Breast epithelium (tissue), 3 donors: Measurements from ENCODE around the gene TAF11L6.
"Not testable (repeated sequence)": the region's sequence is repeated elsewhere in the genome, so short reads cannot be mapped to it uniquely, and the experiment has no call there.

ENCODE experiments used
- CTCF ChIP-seq, 3 donors: fragments of 450-650 bp; IDR thresholded peaks; one replicate each; pipeline ENCODE4 v1.5.1; 2016 to 2017; ENCODE audit warnings: antibody characterized with exemption in 3 of 3, mild to moderate bottlenecking in 3 of 3, moderate library complexity in 3 of 3
- POLR2A ChIP-seq: fragments of 450-650 bp; IDR thresholded peaks from one replicate; pipeline ENCODE4 v1.6.1; 2016; ENCODE audit warnings: antibody characterized with exemption, mild to moderate bottlenecking, moderate library complexity

GRCh38 chr5:17518067-17518466 lies 10.4 kb upstream of the TAF11L6 start, which contains the start of gene TAF11L3:
- TF ChIP-seq CTCF (IDR thresholded peaks at IDR 0.05); POLR2A: not testable (repeated sequence)
